SK-N-SH (cell line): ENCODE results near the gene ZNF827.

Experiments
- CTCF ChIP-seq: fragments of 200-600 bp; sonication (generic); IDR thresholded peaks from 2 replicates; pipeline ENCODE4 v1.6.1; 2017; ENCODE audit warnings: antibody characterized with exemption, mild to moderate bottlenecking, moderate library complexity
- FOSL2 ChIP-seq: IDR thresholded peaks from 2 replicates; pipeline ENCODE4 v1.4.0; 2012; ENCODE audit warnings: low read depth, mild to moderate bottlenecking, moderate library complexity, borderline replicate concordance
- RAD21 ChIP-seq: IDR thresholded peaks from 2 replicates; pipeline ENCODE4 v1.6.1; 2012; ENCODE audit warnings: mild to moderate bottlenecking, low read length
- RCOR1 ChIP-seq: fragments of 150-350 bp; IDR thresholded peaks from 2 replicates; pipeline ENCODE4 v1.6.1; 2017; ENCODE audit warnings: antibody characterized with exemption, low read length
- REST ChIP-seq: IDR thresholded peaks from 2 replicates; pipeline ENCODE4 v1.6.1; 2012; ENCODE audit warnings: mild to moderate bottlenecking, low read depth, low read length, moderate library complexity
- RFX5 ChIP-seq: IDR thresholded peaks from 2 replicates; pipeline ENCODE4 v1.6.1; 2012; ENCODE audit warnings: mild to moderate bottlenecking, improper control_type of control experiment, low read length
- TF ChIP-seq, protein P1 (sequence below): IDR thresholded peaks from 2 replicates; pipeline ENCODE4; 2012

GRCh38 chr4:145912376-145912775 lies 26.2 kb downstream of the ZNF827 start:
- TF ChIP-seq FOSL2, result no peak
- TF ChIP-seq CTCF, result no peak
- no peak for TF ChIP-seq REST
- TF ChIP-seq, protein P1, sequence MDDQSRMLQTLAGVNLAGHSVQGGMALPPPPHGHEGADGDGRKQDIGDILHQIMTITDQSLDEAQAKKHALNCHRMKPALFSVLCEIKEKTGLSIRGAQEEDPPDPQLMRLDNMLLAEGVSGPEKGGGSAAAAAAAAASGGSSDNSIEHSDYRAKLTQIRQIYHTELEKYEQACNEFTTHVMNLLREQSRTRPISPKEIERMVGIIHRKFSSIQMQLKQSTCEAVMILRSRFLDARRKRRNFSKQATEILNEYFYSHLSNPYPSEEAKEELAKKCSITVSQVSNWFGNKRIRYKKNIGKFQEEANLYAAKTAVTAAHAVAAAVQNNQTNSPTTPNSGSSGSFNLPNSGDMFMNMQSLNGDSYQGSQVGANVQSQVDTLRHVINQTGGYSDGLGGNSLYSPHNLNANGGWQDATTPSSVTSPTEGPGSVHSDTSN, result no peak
- no peak for TF ChIP-seq RCOR1
- TF ChIP-seq RAD21, result no peak
- TF ChIP-seq RFX5, result no peak
